ENCODE data around the gene PKN2.

PKN2 gene

GRCh38 chr1:88683541-88684481, at the start of gene PKN2:
Gene PKN2, plus strand, starts transcription at chr1:88684273. Its CDS starts 308 bp downstream, at chr1:88684581.
- H3K4me3 Mint-ChIP-seq: peak within 1 kb of the TSS; percentile 91 to 98
- ATAC-seq (peak; percentile 93), DNase-seq (peak; percentile 98)
- peaks cover 29% of the 10 kb centered on the region for H3K4me1 Mint-ChIP-seq
- peak within 1 kb of the TSS; percentile 97 for H3K27ac Mint-ChIP-seq
- no peaks in the 10 kb centered on the region for H3K27me3 Mint-ChIP-seq
- H3K9me3 Mint-ChIP-seq: no peaks in the 10 kb centered on the region

GRCh38 chr1:88634538-88634937, 49.5 kb upstream of the PKN2 start:
- Mint-ChIP-seq H3K4me3 (no peak overlapping the region), H3K27ac (no peak overlapping the region), H3K27me3 (no peaks in the 10 kb centered on the region), H3K4me1 (no peaks in the 10 kb centered on the region), H3K9me3 (peaks cover 30 to 32% of the 10 kb centered on the region in 2 donors)
- ATAC-seq (no peak), DNase-seq (no peak)

- Mint-ChIP-seq H3K4me1 (no peaks in the 10 kb centered on the region), H3K27ac (no peak overlapping the region), H3K9me3 (peaks cover 11 to 18% of the 10 kb centered on the region in 2 donors), H3K27me3 (peaks cover 17% of the 10 kb centered on the region), H3K4me3 (no peak overlapping the region)
- ATAC-seq (no peak), DNase-seq (no peak)
Measured at GRCh38 chr1:88640060-88640459, 44.0 kb upstream of the PKN2 start.

- Mint-ChIP-seq H3K9me3 (no peaks in the 10 kb centered on the region), H3K4me3 (no peak overlapping the region), H3K27ac (no peak overlapping the region), H3K4me1 (no peaks in the 10 kb centered on the region), H3K27me3 (peaks cover 19% of the 10 kb centered on the region)
- ATAC-seq: no peak
- DNase-seq: no peak
Measured at GRCh38 chr1:88645886-88646285, 38.2 kb upstream of the PKN2 start.

- ATAC-seq (no peak), DNase-seq (no peak)
- Mint-ChIP-seq H3K27ac (no peak overlapping the region), H3K4me1 (no peaks in the 10 kb centered on the region), H3K9me3 (no peaks in the 10 kb centered on the region), H3K27me3 (peaks cover 19% of the 10 kb centered on the region), H3K4me3 (no peak overlapping the region)
Measured at GRCh38 chr1:88646476-88647248, 37.4 kb upstream of the PKN2 start.

- ATAC-seq: peak; percentile 59
- DNase-seq: no peak
- Mint-ChIP-seq H3K9me3 (no peaks in the 10 kb centered on the region), H3K4me1 (no peaks in the 10 kb centered on the region), H3K4me3 (no peak overlapping the region), H3K27me3 (peaks cover 19% of the 10 kb centered on the region), H3K27ac (no peak overlapping the region)
Measured at GRCh38 chr1:88647249-88647645, 36.8 kb upstream of the PKN2 start.

GRCh38 chr1:88647749-88648415, 36.2 kb upstream of the PKN2 start:
- ATAC-seq (no peak), DNase-seq (no peak)
- no peaks in the 10 kb centered on the region for H3K9me3 Mint-ChIP-seq
- no peak overlapping the region for H3K4me3 Mint-ChIP-seq
- no peak overlapping the region for H3K27ac Mint-ChIP-seq
- H3K27me3 Mint-ChIP-seq: peaks cover 19% of the 10 kb centered on the region
- H3K4me1 Mint-ChIP-seq: no peaks in the 10 kb centered on the region

GRCh38 chr1:88648706-88649105, 35.4 kb upstream of the PKN2 start:
- DNase-seq: no peak
- Mint-ChIP-seq H3K27ac (peak overlapping the region in 1 of 2 donors; percentile 3), H3K9me3 (no peaks in the 10 kb centered on the region), H3K27me3 (peaks cover 16% of the 10 kb centered on the region), H3K4me3 (no peak overlapping the region), H3K4me1 (no peaks in the 10 kb centered on the region)
- ATAC-seq: no peak

- DNase-seq (no peak), ATAC-seq (no peak)
- no peaks in the 10 kb centered on the region for H3K4me1 Mint-ChIP-seq
- H3K9me3 Mint-ChIP-seq: no peaks in the 10 kb centered on the region
- H3K27ac Mint-ChIP-seq: no peak overlapping the region
- peaks cover 4% of the 10 kb centered on the region for H3K27me3 Mint-ChIP-seq
- H3K4me3 Mint-ChIP-seq: no peak overlapping the region
Measured at GRCh38 chr1:88649932-88650331, 34.1 kb upstream of the PKN2 start.

GRCh38 chr1:88650676-88651418, 33.2 kb upstream of the PKN2 start:
- Mint-ChIP-seq H3K4me3 (no peak overlapping the region), H3K27ac (no peak overlapping the region), H3K9me3 (no peaks in the 10 kb centered on the region), H3K27me3 (no peaks in the 10 kb centered on the region), H3K4me1 (no peaks in the 10 kb centered on the region)
- ATAC-seq (no peak), DNase-seq (no peak)

- H3K4me1 Mint-ChIP-seq: peaks cover 10% of the 10 kb centered on the region
- no peak overlapping the region for H3K27ac Mint-ChIP-seq
- no peaks in the 10 kb centered on the region for H3K9me3 Mint-ChIP-seq
- DNase-seq (no peak), ATAC-seq (no peak)
- no peak overlapping the region for H3K4me3 Mint-ChIP-seq
- no peaks in the 10 kb centered on the region for H3K27me3 Mint-ChIP-seq
Measured at GRCh38 chr1:88655140-88655539, 28.9 kb upstream of the PKN2 start.

- H3K9me3 Mint-ChIP-seq: no peaks in the 10 kb centered on the region
- DNase-seq (no peak), ATAC-seq (no peak)
- no peak overlapping the region for H3K27ac Mint-ChIP-seq
- H3K27me3 Mint-ChIP-seq: no peaks in the 10 kb centered on the region
- H3K4me1 Mint-ChIP-seq: peaks cover 14% of the 10 kb centered on the region
- H3K4me3 Mint-ChIP-seq: no peak overlapping the region
Measured at GRCh38 chr1:88655685-88656299, 28.3 kb upstream of the PKN2 start.

- Mint-ChIP-seq H3K27ac (peak overlapping the region in 1 of 2 donors; percentile 83), H3K4me1 (peaks cover 31% of the 10 kb centered on the region), H3K4me3 (no peak overlapping the region), H3K9me3 (no peaks in the 10 kb centered on the region), H3K27me3 (no peaks in the 10 kb centered on the region)
- DNase-seq (no peak), ATAC-seq (no peak)
Measured at GRCh38 chr1:88658419-88658818, 25.7 kb upstream of the PKN2 start.

GRCh38 chr1:88659552-88659951, 24.5 kb upstream of the PKN2 start:
- Mint-ChIP-seq H3K4me1 (peaks cover 31% of the 10 kb centered on the region), H3K27me3 (no peaks in the 10 kb centered on the region), H3K9me3 (no peaks in the 10 kb centered on the region), H3K27ac (no peak overlapping the region), H3K4me3 (peak overlapping the region; percentile 6 to 21)
- peak; percentile 85 for ATAC-seq
- no peak for DNase-seq

GRCh38 chr1:88661188-88661587, 22.9 kb upstream of the PKN2 start:
- H3K27ac Mint-ChIP-seq: peak overlapping the region; percentile 89 to 94
- ATAC-seq: peak; percentile 24
- no peak for DNase-seq
- H3K4me1 Mint-ChIP-seq: peaks cover 31% of the 10 kb centered on the region
- peaks cover 6% of the 10 kb centered on the region for H3K27me3 Mint-ChIP-seq
- H3K9me3 Mint-ChIP-seq: no peaks in the 10 kb centered on the region
- peak overlapping the region; percentile 56 to 75 for H3K4me3 Mint-ChIP-seq

Data from stimulated activated naive CD8-positive, alpha-beta T cell treated with anti-CD3 and anti-CD28 coated beads, Interleukin-15, amount 100 ng/mL, for 72 hours (primary cell).